Suprapubic skin (tissue), 4 donors: ENCODE data around the gene MYL12B. TPM values are rescaled to one million over a fixed set of nuclear protein-coding genes. Genes with fewer than 3 reads are reported as not detected.

Experiments used
- DNase-seq, 2 donors: peaks; one replicate each; pipeline ENCODE4 v3.0.0-alpha.2; 2019; ENCODE audit warnings: low spot score in 2 of 2
- H3K27ac ChIP-seq: fragments of 200-600 bp; sonication (generic); one replicate; pipeline ENCODE4 v1.5.1; 2019
- H3K27me3 ChIP-seq: fragments of 200-600 bp; sonication (generic); one replicate; pipeline ENCODE4 v1.5.1; 2019
- H3K36me3 ChIP-seq: fragments of 200-600 bp; sonication (generic); one replicate; pipeline ENCODE4 v1.5.1; 2019
- H3K4me1 ChIP-seq: fragments of 200-600 bp; sonication (generic); one replicate; pipeline ENCODE4 v1.5.1; 2019
- H3K4me3 ChIP-seq: fragments of 200-600 bp; sonication (generic); one replicate; pipeline ENCODE4 v1.5.1; 2019; ENCODE audit warnings: mild to moderate bottlenecking
- H3K9me3 ChIP-seq: fragments of 200-600 bp; sonication (generic); one replicate; pipeline ENCODE4 v1.5.1; 2019
- CTCF ChIP-seq, 2 donors: fragments of 200-600 bp in 1 of 2; fragments of 450-650 bp in 1 of 2; sonication (generic) in 1 of 2; IDR thresholded peaks; one replicate each; pipeline ENCODE4 v1.5.1; 2016 to 2019; ENCODE audit warnings: antibody characterized with exemption in 2 of 2, mild to moderate bottlenecking in 1 of 2, moderate library complexity in 1 of 2
- EP300 ChIP-seq: sonication (generic); formaldehyde crosslinking; IDR thresholded peaks from one replicate; pipeline ENCODE4 v1.6.1; 2017; ENCODE audit warnings: antibody characterized with exemption
- POLR2A ChIP-seq, 2 donors: fragments of 450-650 bp; IDR thresholded peaks; one replicate each; pipeline ENCODE4 v1.6.1; 2017; ENCODE audit warnings: antibody characterized with exemption in 2 of 2, mild to moderate bottlenecking in 2 of 2, moderate library complexity in 2 of 2
- POLR2AphosphoS5 ChIP-seq, 3 donors: sonication (generic); formaldehyde crosslinking; IDR thresholded peaks; one replicate each; pipeline ENCODE4 v1.6.1; 2017; ENCODE audit warnings: antibody characterized with exemption in 3 of 3
- WGBS: methylation state at CpG from one replicate; pipeline ENCODE4 v1.1.5; 2018; 5-methylcytosine and 5-hydroxymethylcytosine counted together
- total RNA-seq, 4 donors: library from RNA; depleted of rRNA; stranded (reverse); fragments of >200 nt; gene quantifications; one replicate each; pipeline ENCODE4 v1.1.0, GENCODE V29; 2016

Gene MYL12B
- total RNA-seq, 4 donors from 2014 or later, result 182 to 333 (median 295) TPM

- no peak overlapping the region for H3K27ac ChIP-seq
- TF ChIP-seq CTCF (IDR thresholded peaks at IDR 0.05) (no peak), POLR2AphosphoS5 (IDR thresholded peaks at IDR 0.05) (no peak), EP300 (no peak), POLR2A (IDR thresholded peaks at IDR 0.05) (no peak)
- no peak overlapping the region for H3K4me3 ChIP-seq
- H3K9me3 ChIP-seq, result no peaks in the 10 kb centered on the region
- peaks cover 8% of the 10 kb centered on the region for H3K4me1 ChIP-seq
- no peak for DNase-seq
- H3K36me3 ChIP-seq, result no peaks in the 10 kb centered on the region
- WGBS, result 66% methylated on average over 3 of the region's 3 CpGs
- H3K27me3 ChIP-seq, result no peaks in the 10 kb centered on the region
Measured at GRCh38 chr18:3294435-3295080, 32.6 kb downstream of the MYL12B start.

- H3K4me1 ChIP-seq, result peaks cover 8% of the 10 kb centered on the region
- 14% methylated on average over 15 of the region's 18 CpGs for WGBS
- no peaks in the 10 kb centered on the region for H3K36me3 ChIP-seq
- H3K27ac ChIP-seq, result peak overlapping the region; percentile 79
- TF ChIP-seq CTCF (IDR thresholded peaks at IDR 0.05) (peak in 1 of 2 donors; percentile 35), POLR2AphosphoS5 (IDR thresholded peaks at IDR 0.05) (peak in 2 of 3 donors; percentile 11 to 56), EP300 (no peak), POLR2A (IDR thresholded peaks at IDR 0.05) (no peak)
- H3K4me3 ChIP-seq, result peak overlapping the region; percentile 64
- no peaks in the 10 kb centered on the region for H3K27me3 ChIP-seq
- no peaks in the 10 kb centered on the region for H3K9me3 ChIP-seq
- peak; percentile 90 to 91 for DNase-seq
Measured at GRCh38 chr18:3297025-3297984, 35.4 kb downstream of the MYL12B start.

GRCh38 chr18:3304832-3305231 is 42.9 kb downstream of the MYL12B start:
- no peak overlapping the region for H3K27ac ChIP-seq
- TF ChIP-seq POLR2AphosphoS5 (IDR thresholded peaks at IDR 0.05), result no peak
- no peak for TF ChIP-seq CTCF (IDR thresholded peaks at IDR 0.05)
- TF ChIP-seq EP300, result no peak
- no peak for TF ChIP-seq POLR2A (IDR thresholded peaks at IDR 0.05)
- no peak overlapping the region for H3K4me3 ChIP-seq
- peaks cover 15% of the 10 kb centered on the region for H3K4me1 ChIP-seq
- H3K27me3 ChIP-seq, result no peaks in the 10 kb centered on the region
- DNase-seq, result no peak
- no peaks in the 10 kb centered on the region for H3K9me3 ChIP-seq
- WGBS, result 100% methylated on average over 1 of the region's 1 CpG
- no peaks in the 10 kb centered on the region for H3K36me3 ChIP-seq

- peak overlapping the region; percentile 83 for H3K27ac ChIP-seq
- TF ChIP-seq CTCF (IDR thresholded peaks at IDR 0.05) (no peak), POLR2AphosphoS5 (IDR thresholded peaks at IDR 0.05) (peak in 2 of 3 donors; percentile 54 to 83), POLR2A (IDR thresholded peaks at IDR 0.05) (no peak)
Measured at GRCh38 chr18:3305354-3305762, 43.4 kb downstream of the MYL12B start.

GRCh38 chr18:3305933-3306332 is 44.0 kb downstream of the MYL12B start:
- DNase-seq, result no peak
- Histone ChIP-seq H3K9me3 (no peaks in the 10 kb centered on the region), H3K27me3 (no peaks in the 10 kb centered on the region), H3K27ac (peak overlapping the region; percentile 83), H3K36me3 (no peaks in the 10 kb centered on the region), H3K4me3 (no peak overlapping the region), H3K4me1 (peaks cover 15% of the 10 kb centered on the region)
- TF ChIP-seq POLR2A (IDR thresholded peaks at IDR 0.05), result no peak
- TF ChIP-seq POLR2AphosphoS5 (IDR thresholded peaks at IDR 0.05), result no peak
- TF ChIP-seq EP300, result no peak
- no peak for TF ChIP-seq CTCF (IDR thresholded peaks at IDR 0.05)
- 31% methylated on average over 8 of the region's 8 CpGs for WGBS

More at GRCh38 chr18:3305354-3305762, 43.4 kb downstream of the MYL12B start:
- Histone ChIP-seq H3K36me3 (no peaks in the 10 kb centered on the region), H3K27me3 (no peaks in the 10 kb centered on the region), H3K4me1 (peaks cover 15% of the 10 kb centered on the region), H3K9me3 (no peaks in the 10 kb centered on the region), H3K4me3 (no peak overlapping the region)
- no peak for DNase-seq
- 32% methylated on average over 7 of the region's 7 CpGs for WGBS
